GM19099 (cell line): ENCODE data around the gene IL2RA.

Experiments
- POLR2A ChIP-seq: IDR thresholded peaks from 3 replicates; pipeline ENCODE4 v1.6.1; 2011; ENCODE audit warnings: low read depth; ENCODE audit not compliant: insufficient read length; ENCODE audit errors: extremely low read depth

IL2RA gene

GRCh38 chr10:6019010-6019782 is 43.0 kb downstream of the IL2RA start:
- no peak for TF ChIP-seq POLR2A

GRCh38 chr10:6018422-6018821 is 43.7 kb downstream of the IL2RA start:
- TF ChIP-seq POLR2A = no peak

GRCh38 chr10:6017781-6018354 is 44.3 kb downstream of the IL2RA start:
- no peak for TF ChIP-seq POLR2A

GRCh38 chr10:6014241-6014761 is 47.9 kb downstream of the IL2RA start:
- TF ChIP-seq POLR2A = no peak

- TF ChIP-seq POLR2A = no peak
Measured at GRCh38 chr10:6013413-6014192, 48.6 kb downstream of the IL2RA start.

GRCh38 chr10:6012121-6012905 is 49.9 kb downstream of the IL2RA start:
- no peak for TF ChIP-seq POLR2A

- no peak for TF ChIP-seq POLR2A
Measured at GRCh38 chr10:6011558-6011957, 50.6 kb downstream of the IL2RA start.

- TF ChIP-seq POLR2A = no peak
Measured at GRCh38 chr10:6010569-6010968, 51.6 kb downstream of the IL2RA start.

- no peak for TF ChIP-seq POLR2A
Measured at GRCh38 chr10:6009961-6010360, 52.2 kb downstream of the IL2RA start.

- no peak for TF ChIP-seq POLR2A
Measured at GRCh38 chr10:6009150-6009549, 53.0 kb downstream of the IL2RA start.

GRCh38 chr10:6008497-6009142 is 53.5 kb downstream of the IL2RA start:
- TF ChIP-seq POLR2A = no peak

GRCh38 chr10:6006991-6007390 is 55.2 kb downstream of the IL2RA start:
- no peak for TF ChIP-seq POLR2A

GRCh38 chr10:6006546-6006945 is 55.6 kb downstream of the IL2RA start:
- no peak for TF ChIP-seq POLR2A

- no peak for TF ChIP-seq POLR2A
Measured at GRCh38 chr10:6005856-6006395, 56.2 kb downstream of the IL2RA start.
